Heart right ventricle (tissue), 16 donors: ENCODE data around the gene RASGRP4. TPM values are rescaled to one million over a fixed set of nuclear protein-coding genes. Genes with fewer than 3 reads are reported as not detected.

Source experiments
- ATAC-seq, 8 donors: fragments of 200-7000 bp; cut with Tn5 transposase; one replicate each; pipeline ENCODE4 v1.9.1; 2020; ENCODE audit warnings: mild to moderate bottlenecking in 8 of 8, moderate library complexity in 8 of 8, moderate number of reproducible peaks in 1 of 8
- DNase-seq, 2 donors: peaks; one replicate each; pipeline ENCODE4 v3.0.0-alpha.2; 2020
- H3K27ac ChIP-seq, 10 donors: fragments of 200-600 bp; sonication (generic) in 2 of 10; one replicate each; pipeline versions ENCODE4 v1.5.0 to v1.8.0; 2020 to 2022; ENCODE audit warnings: mild to moderate bottlenecking in 3 of 10
- H3K27me3 ChIP-seq, 7 donors: fragments of 200-600 bp; one replicate each; pipeline ENCODE4 v1.8.0; 2021 to 2022; ENCODE audit warnings: mild to moderate bottlenecking in 2 of 7
- H3K36me3 ChIP-seq, 9 donors: fragments of 200-600 bp; sonication (generic) in 1 of 9; one replicate each; pipeline versions ENCODE4 v1.5.0 to v1.8.0; 2020 to 2022; ENCODE audit warnings: mild to moderate bottlenecking in 2 of 9
- H3K4me1 ChIP-seq, 9 donors: fragments of 200-600 bp; sonication (generic) in 1 of 9; one replicate each; pipeline versions ENCODE4 v1.5.0 to v1.8.0; 2020 to 2022; ENCODE audit warnings: mild to moderate bottlenecking in 4 of 9
- H3K4me3 ChIP-seq, 10 donors: fragments of 200-600 bp; sonication (generic) in 2 of 10; one replicate each; pipeline versions ENCODE4 v1.5.0 to v1.8.0; 2020 to 2022; ENCODE audit warnings: mild to moderate bottlenecking in 7 of 10, moderate library complexity in 2 of 10
- H3K9me3 ChIP-seq, 11 donors: fragments of 200-600 bp in 10 of 11; sonication (generic) in 2 of 11; one replicate each; pipeline versions ENCODE4 v1.5.0 to v1.8.0; 2013 to 2022; ENCODE audit warnings: mild to moderate bottlenecking in 2 of 11, control low read depth in 1 of 11, moderate library complexity in 1 of 11
- WGBS, 2 donors: extraction: QIAGEN DNeasy Blood & Tissue Kit; methylation state at CpG; one replicate each; pipeline ENCODE4 v1.1.7; 2013; ENCODE audit warnings: inconsistent platforms in 1 of 2; 5-methylcytosine and 5-hydroxymethylcytosine counted together
- intact Hi-C, 10 donors: fragments of 100-400 bp; cut with DNase I; formaldehyde crosslinking; loops; one replicate each; pipeline versions ENCODE4 v1.11.1 to v1.14.2; 2022
- polyA plus RNA-seq, 2 donors: library from polyadenylated mRNA; stranded (reverse); fragments of 200-250 nt; gene quantifications; one replicate each; pipeline ENCODE4 v1.2.3, GENCODE V29; 2013
- total RNA-seq, 10 donors: library from RNA; stranded (reverse); fragmentation: NEBNext Ultra II Directional in 3 of 10; extraction: Animal tissue kit (Norgen Biotek cat#: 25700) in 3 of 10; gene quantifications; one replicate each; pipeline versions ENCODE4 v1.2.1 to v1.2.4, GENCODE V29; 2021 to 2023
- TF ChIP-seq, protein P1 (sequence below), 9 donors: fragments of 200-600 bp; sonication (generic) in 2 of 9; IDR thresholded peaks; one replicate each; pipeline versions ENCODE4 v1.5.0 to v1.8.0; 2021 to 2022; ENCODE audit warnings: antibody characterized with exemption in 9 of 9, mild to moderate bottlenecking in 5 of 9, moderate library complexity in 1 of 9
- donor health status: Arrhythmogenic right ventricular cardiomyopathy.
- donor health status: ischemic (EF 13 %, LVEDD 7.1; RV severe dilation, severe dysfunction).
- donor health status: healthy with polysubstance abuse.
- donor health status: DM: no; HTN: yes; CAD: no.
- donor health status: DM: no; HTN: no; CAD: no.
- donor health status: ischemic (EF 25% LVEDD 6.9; RV normal size, moderate dysfunction).
- donor health status: ischemic (EF 25% LVEDD 5.7; RV mildly dilated, moderate dysfunction).
- donor health status: healthy.
- donor health status: DM: yes; HTN: yes; CAD: no.
- donor health status: Ischemic cardiomyopathy.
- donor health status: ischemic (EF 35%, LVEDD 5.7; RV mildly dilated, moderate dysfunction).
- donor health status: nonischemic (EF 11% LVEDD 7.7; RV severe dilation, severe dysfunction).
- donor health status: DM: yes; HTN: yes; CAD: no.
- donor health status: PGD.
- donor health status: ischemic (EF 29% LVEDD 5.4; RV normal size, mild dysfunction).
- donor health status: nonischemic (EF 23%, LVEDD 6.1; RV moderate dilation, normal function).

The RASGRP4 gene
- total and polyA plus RNA-seq, 12 donors, result 0.42 to 3.5 (median 0.91) TPM

DNA sequence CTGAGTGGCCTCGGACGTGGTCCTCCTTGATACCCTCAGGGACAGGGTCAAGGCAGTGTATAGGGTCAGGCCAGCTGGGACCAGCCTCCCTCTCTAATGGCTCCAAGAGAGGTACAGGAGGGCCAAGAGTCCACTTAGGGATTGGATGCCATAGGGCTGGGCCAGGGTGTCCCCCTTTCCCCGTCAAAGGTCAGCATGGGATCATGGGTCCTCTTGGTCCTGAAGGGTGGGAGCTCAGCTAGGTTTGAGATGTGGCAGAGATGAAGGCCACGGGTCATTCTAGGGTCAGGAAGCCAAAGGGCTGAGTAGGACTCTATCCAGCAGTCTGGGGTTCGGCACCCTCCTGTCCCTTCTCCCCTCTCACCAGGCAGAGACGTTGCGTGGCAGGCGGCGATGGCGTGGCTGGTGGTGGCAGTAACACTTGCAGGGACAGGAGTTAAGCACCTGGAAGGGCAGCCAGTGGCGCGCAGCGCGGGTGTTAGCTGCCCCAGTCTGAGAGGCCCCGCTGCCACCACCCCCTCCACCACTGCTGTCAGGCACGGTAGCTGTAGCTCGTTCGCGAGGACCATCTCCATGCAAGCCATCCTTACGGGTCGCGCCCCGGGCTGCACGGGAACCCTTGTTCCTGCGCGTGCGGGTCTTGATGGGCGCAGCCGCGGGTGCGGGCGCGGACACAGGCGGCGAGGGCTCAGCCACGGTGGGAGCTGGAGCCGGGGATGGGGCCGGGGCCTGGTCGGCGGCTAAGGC, 40.8 kb downstream of the RASGRP4 start:
- no peak overlapping the region for H3K4me3 ChIP-seq
- H3K36me3 ChIP-seq, result peaks cover 0 to 63% (median 39%) of the 10 kb centered on the region in 9 donors
- peaks cover 15 to 45% (median 33%) of the 10 kb centered on the region in 9 donors for H3K4me1 ChIP-seq
- H3K27me3 ChIP-seq, result peaks cover 0 to 49% (median 0%) of the 10 kb centered on the region in 7 donors
- intact Hi-C loops, result no loop called here
- H3K27ac ChIP-seq, result no peak overlapping the region
- DNase-seq, result no peak
- ATAC-seq, result no peak
- WGBS, 2 donors, result 80 to 81% methylated on average over 40 of the region's 40 CpGs
- no peaks in the 10 kb centered on the region for H3K9me3 ChIP-seq
- TF ChIP-seq, protein P1, sequence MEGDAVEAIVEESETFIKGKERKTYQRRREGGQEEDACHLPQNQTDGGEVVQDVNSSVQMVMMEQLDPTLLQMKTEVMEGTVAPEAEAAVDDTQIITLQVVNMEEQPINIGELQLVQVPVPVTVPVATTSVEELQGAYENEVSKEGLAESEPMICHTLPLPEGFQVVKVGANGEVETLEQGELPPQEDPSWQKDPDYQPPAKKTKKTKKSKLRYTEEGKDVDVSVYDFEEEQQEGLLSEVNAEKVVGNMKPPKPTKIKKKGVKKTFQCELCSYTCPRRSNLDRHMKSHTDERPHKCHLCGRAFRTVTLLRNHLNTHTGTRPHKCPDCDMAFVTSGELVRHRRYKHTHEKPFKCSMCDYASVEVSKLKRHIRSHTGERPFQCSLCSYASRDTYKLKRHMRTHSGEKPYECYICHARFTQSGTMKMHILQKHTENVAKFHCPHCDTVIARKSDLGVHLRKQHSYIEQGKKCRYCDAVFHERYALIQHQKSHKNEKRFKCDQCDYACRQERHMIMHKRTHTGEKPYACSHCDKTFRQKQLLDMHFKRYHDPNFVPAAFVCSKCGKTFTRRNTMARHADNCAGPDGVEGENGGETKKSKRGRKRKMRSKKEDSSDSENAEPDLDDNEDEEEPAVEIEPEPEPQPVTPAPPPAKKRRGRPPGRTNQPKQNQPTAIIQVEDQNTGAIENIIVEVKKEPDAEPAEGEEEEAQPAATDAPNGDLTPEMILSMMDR (IDR thresholded peaks at IDR 0.05), result no peak

DNA sequence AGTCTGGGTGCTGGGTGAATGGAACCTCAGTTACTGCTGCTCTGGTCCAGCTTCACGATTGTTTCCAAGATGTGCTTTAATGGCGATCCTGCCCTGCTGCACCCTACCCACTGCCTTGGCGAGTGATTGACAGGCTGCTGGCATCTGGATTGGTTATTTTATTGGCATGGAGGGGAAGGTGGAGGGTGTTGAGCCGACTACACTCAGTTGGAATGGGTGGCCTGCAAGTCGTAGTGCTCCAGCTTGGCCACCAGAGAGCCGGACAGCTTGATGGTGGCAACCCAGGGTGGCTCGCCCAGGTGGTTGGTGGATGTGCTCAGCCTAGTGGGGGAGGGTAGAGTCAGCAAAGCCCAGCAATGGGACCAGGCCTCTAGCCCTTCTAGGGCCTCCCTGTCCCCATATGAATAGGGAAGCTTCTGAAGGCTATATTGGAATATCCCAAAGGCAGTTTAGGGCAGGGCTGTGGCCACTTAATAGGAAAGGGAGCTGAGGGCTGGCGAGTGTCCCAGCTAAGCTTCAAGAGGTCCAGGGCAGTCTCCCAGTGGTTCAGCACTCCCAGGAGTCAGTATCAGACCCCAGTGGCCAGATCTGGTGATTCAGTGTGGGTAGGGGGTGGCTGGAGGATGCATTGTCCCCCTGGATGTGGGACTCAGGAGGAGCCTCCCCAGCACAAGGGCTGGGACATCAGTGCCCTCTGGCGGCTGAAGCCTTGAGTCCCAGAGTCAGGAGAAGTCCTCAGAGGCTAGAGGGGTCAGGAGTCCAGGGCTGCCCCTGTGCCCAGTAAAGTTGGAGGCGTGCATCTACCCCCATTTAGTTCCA, 41.6 kb downstream of the RASGRP4 start:
- 84 to 88% methylated on average over 10 of the region's 10 CpGs for WGBS, 2 donors
- no peak overlapping the region for H3K4me3 ChIP-seq
- TF ChIP-seq, protein P1 (IDR thresholded peaks at IDR 0.05), result peak in 1 of 9 donors; percentile 12
- H3K36me3 ChIP-seq, result peaks cover 0 to 71% (median 47%) of the 10 kb centered on the region in 9 donors
- ATAC-seq (no peak), DNase-seq (no peak)
- H3K27ac ChIP-seq, result no peak overlapping the region
- peaks cover 15 to 38% (median 33%) of the 10 kb centered on the region in 9 donors for H3K4me1 ChIP-seq
- intact Hi-C loops, result no loop called here
- peaks cover 0 to 41% (median 0%) of the 10 kb centered on the region in 7 donors for H3K27me3 ChIP-seq
- H3K9me3 ChIP-seq, result no peaks in the 10 kb centered on the region

DNA sequence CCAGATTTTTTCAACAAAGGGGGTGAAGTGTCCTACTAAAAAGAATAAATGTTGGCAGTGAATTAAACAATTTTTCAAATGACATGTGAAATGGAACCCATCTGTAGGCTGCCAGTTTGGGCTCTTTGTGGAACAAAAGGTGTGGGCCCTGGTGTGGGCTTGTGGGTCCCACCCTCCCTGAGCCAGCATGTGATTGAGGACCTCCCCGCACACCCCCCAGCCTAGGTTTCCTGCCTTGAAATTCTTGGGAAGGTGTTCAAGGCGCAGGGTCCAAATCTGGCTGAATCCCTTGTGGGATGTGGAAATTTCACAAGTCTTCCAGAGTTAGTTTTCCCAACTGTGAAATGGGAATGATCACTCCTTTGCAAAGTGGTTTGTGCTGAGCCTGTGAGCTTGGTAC, 42.3 kb downstream of the RASGRP4 start:
- WGBS, 2 donors, result 96 to 98% methylated on average over 2 of the region's 2 CpGs
- peaks cover 15 to 34% (median 26%) of the 10 kb centered on the region in 9 donors for H3K4me1 ChIP-seq
- DNase-seq (no peak), ATAC-seq (no peak)
- H3K9me3 ChIP-seq, result no peaks in the 10 kb centered on the region
- H3K27me3 ChIP-seq, result peaks cover 0 to 34% (median 0%) of the 10 kb centered on the region in 7 donors
- intact Hi-C loops, result no loop called here
- TF ChIP-seq, protein P1 (IDR thresholded peaks at IDR 0.05), result no peak
- H3K27ac ChIP-seq, result no peak overlapping the region
- H3K36me3 ChIP-seq, result peaks cover 0 to 78% (median 54%) of the 10 kb centered on the region in 9 donors
- H3K4me3 ChIP-seq, result no peak overlapping the region

- Histone ChIP-seq H3K9me3 (no peaks in the 10 kb centered on the region), H3K4me1 (peaks cover 11 to 31% (median 21%) of the 10 kb centered on the region in 9 donors), H3K36me3 (peaks cover 0 to 82% (median 55%) of the 10 kb centered on the region in 9 donors), H3K4me3 (no peak overlapping the region), H3K27me3 (peaks cover 0 to 30% (median 0%) of the 10 kb centered on the region in 7 donors), H3K27ac (no peak overlapping the region)
- no peak for ATAC-seq
- TF ChIP-seq, protein P1 (IDR thresholded peaks at IDR 0.05), result no peak
- no peak for DNase-seq
- intact Hi-C loops, result no loop called here
- 89 to 93% methylated on average over 10 of the region's 10 CpGs for WGBS, 2 donors
These were observed 42.8 kb downstream of the RASGRP4 start for GRCh38 chr19:38383184-38383583.
